GM18861 (cell line): Measurements from ENCODE around the gene UBE2C.
"Not testable (repeated sequence)": the region's sequence is repeated elsewhere in the genome, so short reads cannot be mapped to it uniquely, and the experiment has no call there.

Experiments
- ATAC-seq: cut with Tn5 transposase; IDR thresholded peaks from one replicate; pipeline ENCODE4 v1.9.1; 2021; ENCODE audit not compliant: unreplicated experiment

Gene UBE2C

DNA sequence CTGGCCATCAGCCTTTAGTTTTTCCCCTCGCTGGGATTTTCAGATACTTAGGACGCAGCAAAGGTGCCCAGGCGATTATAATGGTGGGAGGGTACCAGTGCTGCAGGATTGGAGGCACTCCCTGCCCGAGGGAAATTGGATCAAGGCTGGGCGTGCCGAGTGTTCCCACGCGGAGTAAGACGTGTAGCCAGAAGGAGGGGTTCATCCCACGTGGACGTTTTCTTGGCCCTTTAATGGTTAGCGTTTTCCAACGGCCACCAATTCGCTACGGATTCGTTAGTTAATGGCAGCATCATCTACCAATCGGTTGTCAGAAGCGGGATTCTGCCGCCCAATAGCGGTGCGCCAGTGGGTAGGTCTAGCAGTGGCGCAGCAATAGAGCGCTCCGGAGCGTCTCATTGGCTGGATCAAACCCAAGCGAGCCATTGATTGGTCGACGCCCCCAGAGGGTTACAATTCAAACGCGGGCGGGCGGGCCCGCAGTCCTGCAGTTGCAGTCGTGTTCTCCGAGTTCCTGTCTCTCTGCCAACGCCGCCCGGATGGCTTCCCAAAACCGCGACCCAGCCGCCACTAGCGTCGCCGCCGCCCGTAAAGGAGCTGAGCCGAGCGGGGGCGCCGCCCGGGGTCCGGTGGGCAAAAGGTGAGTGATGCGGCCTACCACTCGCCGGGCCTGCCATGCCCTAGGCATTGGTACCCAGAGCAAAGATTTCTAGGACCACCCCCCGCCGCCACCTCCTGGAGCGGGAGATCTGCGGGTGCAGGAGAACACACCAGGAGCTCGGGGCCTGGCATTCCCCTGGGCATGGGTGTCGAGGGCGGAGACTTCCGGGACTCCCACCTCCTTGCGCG, at the start of gene UBE2C:
Gene UBE2C, plus strand, starts transcription at position 488 of the 849 bp plus-strand sequence. Its CDS starts 52 bp downstream, at position 540.
- peak; percentile 93 for ATAC-seq

DNA sequence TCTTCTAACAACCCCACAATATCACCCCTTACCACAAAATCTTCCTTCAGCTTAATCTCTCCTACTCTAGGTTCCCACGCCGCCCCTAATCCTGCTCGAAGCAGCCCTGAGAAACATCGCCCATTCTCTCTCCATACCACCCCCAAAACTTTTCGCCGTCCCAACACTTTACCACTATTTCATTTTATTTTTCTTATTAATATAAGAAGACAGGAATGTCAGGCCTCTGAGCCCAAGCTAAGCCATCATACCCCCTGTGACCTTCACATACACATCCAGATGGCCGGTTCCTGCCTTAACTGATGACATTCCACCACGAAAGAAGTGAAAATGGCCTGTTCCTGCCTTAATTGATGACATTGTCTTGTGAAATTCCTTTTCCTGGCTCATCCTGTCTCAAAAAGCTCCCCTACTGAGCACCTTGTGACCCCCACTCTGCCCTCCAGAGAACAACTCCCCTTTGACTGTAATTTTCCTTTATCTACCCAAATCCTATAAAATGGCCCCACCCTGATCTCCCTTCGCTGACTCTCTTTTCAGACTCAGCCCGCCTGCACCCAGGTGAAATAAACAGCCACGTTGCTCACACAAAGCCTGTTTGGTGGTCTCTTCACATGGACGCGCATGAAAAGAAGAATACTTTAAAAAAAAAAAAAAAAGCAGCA, 47.7 kb upstream of the UBE2C start:
- not testable (repeated sequence) for ATAC-seq

DNA sequence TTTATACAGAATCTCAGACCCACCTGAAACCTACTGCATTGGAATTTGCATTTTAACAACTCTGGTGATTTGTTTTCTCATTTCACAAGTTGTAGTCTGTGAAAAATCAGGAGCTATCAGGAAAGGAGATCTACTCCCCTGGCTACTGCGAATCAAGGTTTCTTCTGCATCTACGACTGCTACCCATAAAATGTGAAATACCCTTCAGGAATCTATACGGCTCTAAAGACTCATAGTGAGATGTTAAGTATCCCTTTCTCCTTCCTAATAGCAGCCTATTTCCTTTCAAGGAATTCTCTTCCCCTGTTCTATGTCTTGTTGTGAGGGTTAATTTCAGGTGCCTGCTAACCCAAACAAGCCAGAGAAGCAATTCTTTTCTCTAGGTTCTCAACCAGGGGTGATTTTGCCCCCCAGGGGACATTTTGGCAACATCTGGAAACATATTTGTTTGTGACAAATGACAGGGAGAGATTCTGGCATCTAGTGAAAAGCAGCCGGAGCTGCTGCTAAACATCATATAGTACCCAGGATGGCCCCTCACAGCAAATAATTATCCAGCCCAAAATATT, 47.1 kb upstream of the UBE2C start:
- ATAC-seq = no peak

DNA sequence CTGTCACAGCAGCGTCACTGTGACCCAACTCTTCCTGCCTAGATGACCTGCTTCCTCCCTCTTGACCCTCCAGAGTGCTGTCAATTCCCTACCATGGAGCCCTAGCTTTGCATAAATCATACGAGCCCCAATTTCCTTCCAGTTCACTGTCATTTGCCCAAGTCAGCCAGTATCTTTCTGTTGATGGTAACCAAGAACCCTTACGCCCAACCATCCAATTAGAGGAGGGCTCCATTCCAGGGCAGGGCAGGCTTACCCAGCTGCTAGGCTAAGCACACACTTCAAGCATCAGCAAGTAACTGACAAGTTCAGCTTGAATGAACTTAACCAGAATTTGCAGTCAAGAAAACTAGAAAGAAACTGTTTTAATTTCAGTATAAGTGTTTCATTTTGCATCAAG, 46.5 kb upstream of the UBE2C start:
- ATAC-seq = no peak

DNA sequence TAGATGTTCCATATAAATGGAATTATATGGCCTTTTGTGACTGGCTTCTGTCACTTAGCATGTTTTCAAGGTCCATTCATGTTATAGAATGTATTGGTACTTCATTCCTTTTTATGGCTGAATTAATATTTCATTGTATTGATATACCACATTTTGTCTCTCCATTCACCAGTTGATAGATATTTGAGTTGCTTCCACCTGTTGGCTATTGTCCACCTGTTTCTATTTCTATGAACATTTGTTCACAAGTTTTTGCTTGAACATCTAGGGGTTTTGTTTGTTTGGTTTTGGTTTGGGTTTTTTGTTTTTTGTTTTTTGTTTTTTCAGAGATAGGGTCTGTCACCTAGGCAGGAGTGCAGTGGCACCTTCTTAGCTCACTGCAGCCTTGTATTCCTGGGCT, 44.0 kb upstream of the UBE2C start:
- no peak for ATAC-seq

DNA sequence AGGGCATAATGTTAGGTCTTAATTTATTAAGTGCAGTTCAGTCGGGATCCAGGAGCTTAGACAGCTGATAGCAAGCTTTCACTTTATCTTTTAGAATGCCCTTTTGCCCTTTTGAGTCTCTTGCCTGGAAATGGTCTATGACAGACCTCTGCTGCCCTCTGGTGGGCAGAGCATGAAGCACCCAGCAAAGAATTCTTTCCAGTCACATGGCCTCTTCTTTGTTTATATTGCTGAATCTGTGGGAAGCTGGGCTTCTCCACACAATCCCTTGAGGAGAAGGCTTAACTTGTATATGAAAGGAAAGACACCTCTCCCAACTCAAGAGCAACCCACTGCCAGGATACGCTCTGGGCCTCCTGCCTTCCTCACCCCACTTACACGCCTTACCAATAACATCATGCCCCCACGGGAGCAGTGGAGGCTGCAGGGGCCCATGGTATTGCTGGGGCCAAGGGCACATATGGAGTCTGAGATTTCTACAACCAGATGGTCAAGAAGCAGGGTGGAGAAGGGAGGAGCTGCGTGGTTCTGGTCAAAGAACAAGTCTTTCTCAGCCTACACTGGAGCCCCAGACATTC, 41.2 kb upstream of the UBE2C start:
- no peak for ATAC-seq

DNA sequence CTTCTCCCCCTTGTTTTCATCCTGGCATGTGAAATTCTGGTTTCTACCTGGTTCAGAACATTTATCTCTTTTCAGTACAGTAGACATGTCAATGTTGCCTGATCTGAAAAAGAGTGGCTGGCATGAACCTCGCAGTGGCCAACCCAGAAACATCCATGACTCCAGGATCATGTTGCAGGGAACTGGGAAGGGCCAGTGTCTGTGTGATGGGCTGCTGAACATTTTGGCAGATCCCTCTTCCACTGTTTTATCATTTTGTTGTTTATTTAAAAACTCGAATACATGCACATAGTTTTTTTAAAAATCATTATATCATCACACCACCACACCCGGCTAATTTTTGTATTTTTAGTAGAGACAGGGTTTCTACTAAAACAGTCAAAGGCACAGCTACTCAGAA, 39.8 kb upstream of the UBE2C start:
- ATAC-seq = no peak

DNA sequence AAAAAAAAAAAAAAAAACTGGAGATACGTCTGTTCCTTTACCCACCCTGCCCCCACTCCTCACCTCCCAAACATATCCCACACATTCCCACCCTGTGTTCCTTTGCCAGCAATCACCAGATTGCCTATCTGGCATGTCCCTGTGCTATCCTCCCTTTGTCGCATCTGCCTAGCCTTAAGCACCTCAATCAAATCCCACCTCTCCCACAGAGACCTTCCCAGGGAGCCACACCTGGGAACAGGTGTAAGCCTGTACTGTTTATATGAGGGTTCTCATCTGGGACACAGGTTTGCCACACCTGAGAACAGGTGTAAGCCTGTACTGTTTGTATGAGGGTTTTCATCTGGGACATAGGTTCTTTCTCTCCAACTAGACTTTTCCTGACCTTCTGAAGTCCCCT, 37.5 kb upstream of the UBE2C start:
- ATAC-seq = no peak

DNA sequence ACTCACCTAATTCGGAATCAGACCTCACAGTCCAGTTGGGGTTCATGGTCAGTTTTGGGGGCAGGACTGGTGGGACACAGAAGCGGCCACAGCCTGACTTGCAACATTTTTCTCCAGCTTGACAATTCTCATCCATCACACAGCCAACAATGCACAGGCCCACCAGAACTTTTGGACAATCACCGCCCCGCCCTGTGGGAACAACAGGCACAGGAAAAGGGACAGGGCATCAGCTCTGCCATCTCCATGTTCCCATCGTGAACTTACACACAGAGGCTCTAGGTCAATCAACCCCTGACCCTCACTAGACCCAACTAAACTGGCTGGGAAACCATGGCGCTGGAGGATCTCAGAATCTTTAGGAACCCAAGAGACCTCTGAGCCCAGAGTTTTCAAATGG, 37.0 kb upstream of the UBE2C start:
- no peak for ATAC-seq

DNA sequence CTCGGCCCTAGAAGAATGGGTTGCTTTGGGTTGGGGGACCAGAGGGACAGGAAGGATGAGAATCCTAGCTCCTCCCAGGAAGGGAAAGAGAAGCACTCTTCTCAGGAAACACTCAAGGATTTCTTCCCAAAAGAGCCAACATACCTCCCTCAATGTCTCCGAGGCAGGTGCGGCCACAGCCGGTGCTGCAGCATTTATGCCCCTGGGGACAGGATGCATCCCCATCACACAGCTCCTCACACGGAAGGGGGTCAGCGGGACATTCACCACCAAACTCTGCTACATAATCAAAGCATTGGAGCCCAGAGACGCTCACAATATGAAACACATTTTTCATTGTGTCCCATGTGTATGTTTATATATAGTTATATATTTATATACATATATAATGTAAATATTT, 35.5 kb upstream of the UBE2C start:
- no peak for ATAC-seq

DNA sequence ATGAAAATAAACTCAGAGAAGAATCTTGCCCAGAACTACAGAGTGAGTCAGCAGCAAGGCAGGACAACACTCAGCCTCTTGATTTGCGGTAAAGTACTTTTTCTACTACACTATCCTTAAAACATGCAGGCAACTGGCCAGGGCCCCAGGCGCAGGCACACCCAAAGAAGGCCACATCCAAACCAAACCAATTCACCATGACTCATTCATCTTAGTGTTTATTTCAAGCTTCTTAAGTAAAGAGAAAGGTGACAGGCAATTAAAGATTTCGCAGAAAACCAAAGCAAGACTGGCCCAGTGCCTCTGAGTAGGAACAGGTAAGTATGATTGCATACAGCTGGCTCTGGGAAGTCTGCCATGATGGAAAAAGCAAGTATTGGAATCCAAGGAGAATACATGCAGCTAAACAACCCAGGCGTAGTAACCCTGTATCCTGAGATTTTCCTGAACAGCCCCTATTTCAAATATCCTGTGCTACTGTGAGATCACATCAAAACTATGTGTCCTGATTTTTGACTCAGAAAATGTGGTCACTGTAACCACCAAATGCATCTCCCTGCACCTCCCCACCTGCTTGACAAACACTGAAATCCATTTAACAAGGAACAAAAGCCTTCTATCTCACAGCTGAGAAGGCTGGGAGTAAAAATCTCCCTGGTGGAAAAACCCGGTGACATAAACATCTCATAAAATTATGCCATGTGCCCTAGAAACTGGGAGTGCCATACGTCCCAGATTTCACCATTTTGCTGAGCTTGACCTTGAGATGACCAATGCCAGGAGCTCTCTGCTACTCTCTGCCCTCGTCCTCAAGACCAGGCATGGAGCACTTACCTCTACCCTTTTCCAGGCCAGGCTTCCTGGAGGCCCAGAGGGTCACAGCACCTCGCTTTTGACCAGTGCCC, 33.2 kb upstream of the UBE2C start:
- ATAC-seq = no peak

DNA sequence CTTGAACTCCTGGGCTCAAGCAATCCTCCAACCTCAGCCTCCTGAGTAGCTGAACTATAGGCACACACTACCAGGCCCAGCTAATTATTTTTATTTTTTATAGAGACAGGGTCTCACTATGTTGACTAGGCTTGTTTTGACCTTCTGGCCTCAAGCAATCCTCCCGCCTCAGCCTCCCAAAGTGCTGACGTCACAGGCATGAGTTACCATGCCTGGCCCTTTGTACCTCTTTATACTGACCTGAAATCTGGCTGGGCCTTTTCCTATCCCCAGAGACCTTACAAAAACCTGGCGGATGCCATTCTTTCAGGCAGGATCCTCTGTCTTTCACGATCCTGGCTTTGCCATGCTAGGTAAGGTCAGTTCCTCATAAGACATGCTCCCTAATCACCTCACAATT, 32.3 kb upstream of the UBE2C start:
- no peak for ATAC-seq

DNA sequence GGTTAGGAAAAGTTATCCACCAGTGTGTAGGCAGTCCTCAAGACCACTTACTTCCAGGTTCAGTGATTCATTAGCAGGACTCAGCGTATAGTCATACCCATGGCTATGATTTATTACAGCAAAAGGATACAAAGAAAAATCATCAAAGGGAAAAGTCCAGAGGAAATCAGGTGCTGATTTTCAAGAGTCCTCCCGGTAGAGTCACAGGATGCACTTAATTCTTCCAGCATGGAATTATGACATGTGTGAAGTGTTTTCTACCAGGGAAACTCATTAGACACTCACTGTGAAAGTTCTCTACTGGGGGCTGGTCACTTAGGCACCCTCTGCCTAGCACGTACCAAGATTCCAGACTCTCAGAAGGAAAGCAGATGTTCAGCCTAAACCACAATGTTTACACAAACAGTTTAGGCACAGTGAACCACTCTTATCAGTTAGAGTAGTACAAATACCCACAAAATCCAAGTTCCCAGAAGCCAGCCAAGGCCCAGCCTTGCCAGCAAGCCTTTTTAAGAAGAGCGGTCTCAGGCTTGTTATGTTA, 31.0 kb upstream of the UBE2C start:
- no peak for ATAC-seq

DNA sequence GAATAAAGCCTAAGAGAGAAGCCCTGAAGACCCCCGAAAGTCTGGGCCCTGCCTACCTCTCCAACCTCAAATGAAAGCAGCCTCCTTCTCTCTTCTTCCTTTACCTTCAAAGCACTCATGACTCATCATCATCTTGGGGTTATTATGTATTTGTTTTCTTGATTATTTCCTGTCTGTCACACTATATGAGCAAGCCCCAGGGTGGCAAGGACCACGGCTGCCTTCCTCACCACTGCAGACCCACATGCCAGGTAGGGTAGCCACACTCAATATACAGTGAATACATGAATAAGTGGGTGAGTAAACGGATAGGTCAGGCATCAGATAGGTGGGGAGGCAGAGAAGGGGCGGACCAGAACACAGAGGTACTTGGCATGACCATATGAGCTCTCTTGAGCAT, 29.6 kb upstream of the UBE2C start:
- no peak for ATAC-seq

DNA sequence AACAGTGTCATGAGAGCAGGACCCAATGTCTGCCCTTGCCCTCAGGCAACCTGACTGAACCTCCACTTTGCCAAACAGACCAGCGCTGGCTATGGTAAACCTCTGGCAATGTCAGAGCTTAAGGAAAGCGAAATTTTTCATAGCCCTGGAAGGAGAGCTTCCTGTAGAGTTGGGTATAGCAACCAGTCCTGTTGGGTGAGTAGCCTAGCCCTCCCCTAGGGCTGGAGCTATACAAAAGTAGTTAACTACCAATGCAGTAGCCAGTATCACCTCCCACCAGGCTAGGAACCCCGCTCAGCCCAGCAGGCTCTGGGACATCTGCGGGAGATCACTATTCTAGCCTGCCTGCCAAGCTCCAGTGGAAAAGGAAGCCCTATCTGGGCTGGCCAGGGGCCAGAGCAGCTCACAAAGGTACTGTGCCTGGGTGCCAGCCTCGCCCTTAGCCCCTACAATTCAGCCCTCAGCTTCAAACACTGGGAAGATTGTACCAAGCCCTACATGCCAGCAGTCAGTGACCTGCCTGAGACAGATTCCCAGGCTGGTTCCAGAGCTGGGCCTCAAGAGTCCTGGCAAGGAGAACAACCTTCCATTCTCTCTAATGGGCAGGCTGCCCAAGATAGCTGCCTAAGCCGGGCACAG, 28.7 kb upstream of the UBE2C start:
- ATAC-seq = no peak

DNA sequence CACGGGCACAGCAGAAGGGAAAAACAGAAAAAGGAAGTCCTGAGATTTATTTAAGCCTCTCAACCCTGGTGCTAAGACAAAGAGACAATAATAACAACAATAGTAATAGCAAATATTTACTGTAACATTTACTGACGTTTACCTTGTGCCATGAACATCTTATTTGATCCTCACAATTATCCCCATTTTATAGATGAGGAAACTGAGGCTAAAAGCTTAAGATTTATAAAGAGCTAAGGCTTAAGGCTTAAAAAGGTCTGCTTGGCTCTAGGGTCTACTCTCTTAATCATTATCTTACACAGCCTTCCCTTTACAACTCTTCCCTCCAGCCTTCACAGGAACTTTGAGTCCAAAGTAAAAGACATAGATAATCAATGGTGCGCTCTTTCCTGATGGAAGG, 24.1 kb upstream of the UBE2C start:
- ATAC-seq = no peak

DNA sequence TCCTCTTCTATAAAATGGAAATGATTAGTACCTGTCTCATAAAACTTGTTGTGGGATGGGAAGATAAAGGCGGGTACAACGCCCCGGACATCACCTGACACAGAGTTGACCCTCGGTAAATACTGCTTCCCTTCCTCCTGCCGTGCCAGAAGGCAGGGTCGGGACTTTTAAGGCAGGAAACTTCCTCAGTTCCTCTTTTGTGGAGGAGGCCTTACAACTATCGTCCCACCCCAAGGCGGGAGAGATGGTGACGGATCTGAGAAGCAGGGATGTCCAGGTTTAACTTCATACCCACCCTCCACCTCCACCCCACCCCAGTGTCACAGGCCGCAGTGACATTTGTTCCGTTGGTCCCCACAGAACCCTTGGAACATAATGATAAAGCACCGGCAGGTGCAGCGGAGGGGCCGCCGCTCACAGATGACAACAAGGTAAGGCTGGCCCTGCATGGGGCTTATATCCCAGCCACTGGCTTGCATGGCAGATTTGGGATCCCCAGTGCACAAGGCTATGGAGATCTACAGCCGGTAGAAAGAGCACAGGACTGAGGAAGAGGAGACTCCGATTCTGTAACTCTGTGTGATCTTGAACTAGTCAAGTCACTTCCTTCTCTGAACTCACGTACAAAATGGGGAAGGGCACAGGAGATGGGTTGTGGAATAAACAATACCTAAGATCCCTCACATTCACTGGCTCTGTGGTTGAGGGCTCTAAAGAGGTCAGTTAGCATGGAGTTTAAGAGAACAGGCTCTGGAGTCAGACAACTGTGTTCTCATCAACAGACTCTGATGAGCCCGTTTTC, 19.9 kb upstream of the UBE2C start:
- ATAC-seq = no peak

DNA sequence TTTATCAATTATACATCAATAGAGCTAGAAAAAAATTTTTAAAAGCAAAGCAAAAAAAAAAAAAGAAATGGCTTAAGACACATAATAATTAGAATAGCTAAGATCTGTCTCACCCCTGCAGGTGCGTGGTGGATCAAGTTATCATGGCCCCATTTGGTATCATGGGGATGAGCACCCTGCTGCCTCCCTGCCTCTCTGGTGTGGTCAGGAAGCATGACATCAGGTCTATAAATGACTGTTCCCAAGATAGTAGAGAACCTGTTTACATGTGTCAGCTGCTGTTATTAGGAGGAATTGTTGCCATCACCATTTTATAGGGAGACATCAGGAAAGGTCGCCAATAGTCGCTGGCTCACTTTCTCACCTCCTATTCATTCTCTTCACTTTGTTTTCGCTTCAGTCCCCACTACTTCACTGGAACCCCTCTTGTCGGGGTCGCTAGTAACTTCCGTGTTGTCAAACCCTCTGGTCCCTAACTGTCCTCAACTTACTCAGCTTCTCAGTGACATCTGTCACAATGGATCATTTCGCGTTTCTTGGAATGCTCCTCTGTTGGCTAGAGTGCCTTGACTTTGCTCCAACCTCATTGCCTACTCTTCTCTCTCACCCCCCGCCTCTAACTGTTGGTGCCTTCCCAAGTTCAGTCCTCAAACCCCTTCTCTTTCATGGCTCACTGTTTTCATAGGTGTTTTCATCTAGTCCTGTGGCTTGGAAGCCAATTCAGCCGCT, 15.9 kb upstream of the UBE2C start:
- ATAC-seq = no peak

DNA sequence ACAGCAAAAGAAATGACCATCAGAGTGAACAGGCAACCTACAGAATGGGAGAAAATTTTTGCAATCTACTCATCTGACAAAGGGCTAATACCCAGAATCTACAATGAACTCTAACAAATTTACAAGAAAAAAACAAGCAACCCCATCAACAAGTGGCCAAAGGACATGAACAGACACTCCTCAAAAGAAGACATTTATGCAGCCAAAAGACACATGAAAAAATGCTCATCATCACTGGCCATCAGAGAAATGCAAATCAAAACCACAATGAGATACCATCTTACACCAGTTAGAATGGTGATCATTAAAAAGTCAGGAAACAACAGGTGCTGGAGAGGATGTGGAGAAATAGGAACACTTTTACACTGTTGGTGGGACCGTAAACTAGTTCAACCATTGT, 14.9 kb upstream of the UBE2C start:
- ATAC-seq = not testable (repeated sequence)
